Measurements from ENCODE around the gene LTBP2.

Gene LTBP2

DNA sequence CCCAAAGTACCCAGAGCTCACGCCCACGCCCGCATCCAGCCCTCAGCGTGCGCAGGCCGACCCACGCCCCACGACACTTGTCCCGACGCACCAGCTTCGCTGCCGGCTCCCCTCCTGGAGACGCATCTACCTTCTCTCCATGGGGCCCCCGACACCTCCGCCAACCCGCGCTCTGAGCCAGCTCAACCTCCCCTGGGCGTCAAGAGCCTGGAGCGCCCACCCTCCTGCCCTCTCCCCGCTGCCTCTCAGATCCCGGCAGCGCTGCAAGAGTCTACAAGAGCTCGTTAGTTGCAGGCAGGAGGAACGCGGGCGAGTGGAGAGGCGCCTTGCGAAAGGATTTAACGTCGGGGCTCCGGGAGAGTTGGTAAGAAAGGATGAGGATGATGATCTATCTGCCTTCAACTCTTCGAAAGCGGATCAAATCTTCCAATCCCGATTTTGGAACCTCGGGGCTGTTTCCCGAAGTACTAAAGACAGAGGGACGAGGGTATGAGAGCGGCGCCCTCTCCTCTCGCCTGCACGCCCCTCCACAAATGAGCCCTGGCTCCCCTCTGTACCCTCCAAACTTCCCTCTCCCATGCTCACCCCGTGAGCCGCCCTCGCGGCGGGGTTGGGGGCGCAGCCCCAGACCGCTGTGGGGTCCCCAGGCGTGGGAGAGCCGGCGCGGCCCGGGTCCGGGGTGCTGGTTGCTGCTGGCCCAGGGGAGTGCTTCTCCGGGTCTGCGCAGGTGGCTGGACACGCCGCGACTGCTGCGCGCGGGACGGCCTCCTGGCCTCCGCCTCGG lies 979 bp downstream of the LTBP2 start:
- no peak for DNase-seq

DNA sequence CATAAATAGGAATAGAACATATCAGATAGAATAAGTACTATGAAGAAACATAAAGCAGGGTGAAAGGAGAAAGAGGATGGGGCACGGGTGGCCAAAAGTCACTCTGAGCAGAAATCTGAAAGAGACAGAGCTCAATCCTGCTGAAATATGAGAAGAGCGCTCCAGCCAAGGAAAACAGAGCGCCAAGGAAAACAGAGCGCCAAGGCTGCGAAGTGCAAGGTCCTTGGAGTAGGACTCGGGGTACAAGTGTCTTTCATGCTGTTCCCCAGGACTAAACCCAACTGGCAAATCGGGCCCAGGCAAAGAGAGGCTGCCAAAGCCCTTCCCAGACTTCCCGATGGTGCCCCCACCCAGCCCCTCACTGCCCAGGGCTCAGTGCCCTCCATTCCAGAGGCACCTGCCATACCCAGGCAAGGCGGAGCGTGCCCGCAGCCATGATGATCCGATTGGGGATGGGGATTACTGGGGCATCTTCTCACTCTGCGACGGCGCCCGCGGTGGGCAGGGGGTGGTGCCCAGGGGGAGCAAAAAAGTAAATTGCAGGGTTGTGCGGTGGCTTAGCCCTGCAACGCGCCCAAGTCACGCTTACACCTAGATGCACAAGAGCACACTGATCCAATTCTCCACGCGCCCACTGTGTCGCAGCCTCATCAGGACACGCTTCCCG lies 1.7 kb downstream of the LTBP2 start:
- DNase-seq, result no peak

DNA sequence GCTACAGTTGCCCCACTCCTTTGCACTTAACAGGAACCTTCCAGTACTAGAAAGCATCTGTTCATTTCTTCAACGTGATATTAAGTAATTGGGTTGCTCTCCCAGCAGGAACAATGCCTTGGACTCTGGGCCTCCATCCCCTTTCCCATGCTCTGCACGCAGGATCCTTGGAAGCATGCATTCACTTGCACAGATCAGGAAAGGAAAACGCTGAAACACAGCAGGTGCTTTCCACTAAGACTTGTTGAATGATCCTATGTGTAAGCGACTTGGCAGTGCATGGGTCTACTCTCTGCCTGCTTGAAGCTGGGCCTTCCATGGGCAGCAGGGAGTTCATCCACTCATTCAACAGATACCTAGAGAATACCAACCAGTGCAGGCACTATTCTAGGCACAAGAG lies 2.3 kb downstream of the LTBP2 start:
- peak in 1 of 2 experiments; percentile 11 for DNase-seq

DNA sequence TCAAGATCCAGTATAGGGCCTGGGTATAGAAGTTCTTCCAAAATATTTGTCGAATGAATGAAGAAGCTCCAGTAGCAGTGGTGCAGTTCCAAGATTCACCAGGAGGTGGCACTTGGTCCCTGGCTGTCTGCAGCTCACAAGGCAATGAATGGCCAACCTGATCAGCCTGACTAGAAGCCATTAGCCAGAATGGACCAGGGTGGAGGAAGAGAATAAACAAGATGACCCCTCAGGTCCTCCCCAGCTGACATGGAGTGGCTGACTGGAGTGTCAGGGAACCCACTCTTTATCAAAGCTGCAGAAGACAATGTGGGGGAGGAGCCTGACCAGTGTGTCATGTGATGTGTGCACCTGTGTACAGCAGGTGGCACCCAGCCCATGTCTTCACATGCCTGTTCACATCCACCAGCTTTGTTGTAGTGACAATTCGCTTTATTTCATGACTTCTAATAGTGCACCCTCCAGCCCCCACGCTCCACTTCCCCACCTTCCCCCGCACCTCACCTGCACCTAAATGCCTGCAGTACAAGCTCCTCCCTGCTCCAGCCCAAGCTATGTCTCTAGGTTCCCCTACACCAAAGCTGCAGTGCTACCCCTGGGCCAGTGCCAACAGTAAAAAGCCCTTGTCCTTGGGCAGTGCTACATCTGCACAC lies 3.0 kb downstream of the LTBP2 start:
- peak; percentile 62 to 88 for DNase-seq

DNA sequence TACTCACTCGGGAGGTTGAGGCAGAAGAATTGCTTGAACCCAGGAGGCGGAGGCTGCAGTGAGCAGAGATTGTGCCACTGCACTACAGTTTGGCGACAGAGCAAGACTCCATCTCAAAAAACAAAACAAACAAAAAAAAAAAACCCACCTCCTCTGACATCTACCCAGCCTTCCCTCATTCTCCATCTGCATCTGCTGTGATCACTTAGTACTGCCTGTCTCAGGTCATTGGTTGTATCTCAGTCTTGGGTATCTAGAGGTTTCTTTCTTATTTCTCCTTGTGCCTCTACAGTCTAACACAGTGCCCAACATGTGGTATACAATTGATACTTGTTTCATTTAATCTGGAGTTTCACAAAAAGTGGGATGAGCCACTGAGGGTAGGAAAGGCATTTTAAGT lies 5.3 kb downstream of the LTBP2 start:
- DNase-seq, result no peak

DNA sequence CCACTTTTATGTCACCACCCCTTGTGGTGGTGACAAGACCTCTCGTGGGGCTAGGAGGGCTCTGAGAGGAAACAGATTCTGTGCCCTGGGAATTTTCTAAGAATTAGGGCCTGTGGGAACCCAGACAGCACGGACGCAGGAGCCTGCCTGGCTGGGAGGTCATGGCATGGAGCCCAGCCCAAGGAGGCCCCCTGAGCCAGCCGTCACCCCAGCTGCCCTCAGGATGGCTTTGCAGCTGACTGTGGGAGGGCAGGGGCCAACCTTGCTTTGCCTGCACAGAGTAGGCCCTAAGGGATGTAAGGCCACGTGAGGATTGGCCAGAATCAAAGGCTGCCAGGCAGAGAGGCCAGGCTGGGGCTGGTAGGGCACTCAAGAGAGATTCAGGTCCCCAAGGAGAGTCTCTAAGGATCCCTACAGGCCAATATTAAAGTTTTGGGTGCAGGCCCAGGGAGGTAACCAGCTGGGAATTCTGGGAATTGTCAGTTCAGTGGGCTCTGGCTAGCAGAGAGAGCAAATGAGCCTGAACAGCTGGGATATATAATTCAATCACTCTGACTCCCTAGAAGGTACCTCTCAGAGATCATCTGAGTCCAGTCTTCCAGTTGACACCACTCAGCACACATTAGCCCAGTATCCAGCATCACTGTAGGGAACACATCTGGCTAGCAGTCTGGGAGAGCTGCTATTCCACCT lies 6.4 kb downstream of the LTBP2 start:
- no peak for DNase-seq

DNA sequence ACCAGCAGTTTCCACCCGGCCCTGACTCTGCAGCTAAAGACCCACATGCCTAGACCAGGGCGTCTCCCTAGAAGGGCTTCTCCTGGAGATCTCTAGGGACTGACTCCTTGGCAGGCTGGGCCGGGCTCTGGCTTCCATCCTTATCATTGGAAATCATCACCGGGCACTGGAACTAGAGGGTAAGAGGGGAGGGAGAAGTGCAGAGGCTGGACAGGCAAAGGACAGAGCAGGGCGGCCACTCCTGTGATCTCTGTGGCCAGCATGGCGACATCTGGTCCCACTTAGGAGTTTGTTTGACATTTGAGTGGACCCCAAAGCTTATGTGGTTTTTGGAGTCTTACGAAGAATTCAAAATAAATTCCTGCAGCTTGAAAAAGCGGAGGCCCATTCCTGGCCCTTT lies 7.1 kb downstream of the LTBP2 start:
- DNase-seq, result no peak

DNA sequence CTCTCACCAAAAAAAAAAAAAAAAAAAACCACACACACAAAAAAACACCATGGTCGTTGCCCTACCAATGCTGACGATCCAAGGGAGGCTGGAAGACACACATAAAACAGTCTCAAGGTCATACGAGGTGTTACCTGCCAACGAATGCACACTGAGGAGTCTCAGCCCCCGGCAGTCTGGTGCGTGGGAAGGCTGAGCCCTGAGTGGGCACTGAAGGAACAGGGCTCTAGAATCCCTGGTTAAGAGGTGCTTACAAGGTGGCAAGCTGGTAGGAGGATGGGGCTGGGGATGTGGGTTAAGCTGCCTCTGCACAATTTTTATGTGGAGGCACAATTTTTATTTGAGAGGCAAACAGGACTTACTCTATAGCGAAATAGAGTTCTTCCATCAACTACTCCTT lies 7.9 kb downstream of the LTBP2 start:
- no peak for DNase-seq

DNA sequence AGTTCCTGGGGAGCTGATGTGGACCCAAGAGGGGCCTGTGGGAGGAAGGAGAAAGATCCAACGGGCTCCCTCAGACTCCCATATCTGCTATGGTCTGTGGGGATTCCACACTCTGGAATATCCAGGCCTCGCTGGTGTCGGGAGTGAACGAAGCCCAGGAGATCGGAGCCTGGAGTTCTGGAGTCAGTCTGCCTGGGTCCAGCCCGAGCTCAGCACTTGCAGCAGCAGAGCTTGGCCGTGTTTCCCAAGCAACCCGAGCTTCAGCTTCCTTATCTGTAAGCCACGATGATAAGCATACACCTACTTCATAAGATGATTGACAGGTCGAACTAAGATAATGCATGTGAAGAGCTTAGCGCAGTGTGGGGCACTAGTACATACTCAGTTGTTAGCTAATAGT lies 10.1 kb downstream of the LTBP2 start:
- no peak for DNase-seq

DNA sequence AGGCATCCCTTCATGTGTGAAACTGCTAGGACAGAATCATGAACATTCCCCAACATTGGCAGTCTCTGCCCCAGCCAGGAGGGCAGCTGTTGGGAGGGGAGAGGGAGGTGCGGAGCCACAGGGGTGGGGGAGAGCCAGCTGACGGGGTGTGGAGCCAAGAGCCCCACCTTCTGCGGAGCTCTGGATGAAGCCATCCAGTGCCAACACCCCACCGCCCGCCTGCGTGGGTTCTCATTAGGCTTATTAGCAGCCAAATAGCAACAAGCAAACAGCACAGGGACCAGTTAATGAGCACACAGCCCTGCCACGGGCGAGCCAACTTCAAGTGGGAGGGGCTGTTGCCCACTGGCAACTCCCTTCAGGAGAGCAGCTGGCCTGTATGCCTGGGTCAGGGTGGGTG lies 12.1 kb downstream of the LTBP2 start:
- DNase-seq, result no peak

DNA sequence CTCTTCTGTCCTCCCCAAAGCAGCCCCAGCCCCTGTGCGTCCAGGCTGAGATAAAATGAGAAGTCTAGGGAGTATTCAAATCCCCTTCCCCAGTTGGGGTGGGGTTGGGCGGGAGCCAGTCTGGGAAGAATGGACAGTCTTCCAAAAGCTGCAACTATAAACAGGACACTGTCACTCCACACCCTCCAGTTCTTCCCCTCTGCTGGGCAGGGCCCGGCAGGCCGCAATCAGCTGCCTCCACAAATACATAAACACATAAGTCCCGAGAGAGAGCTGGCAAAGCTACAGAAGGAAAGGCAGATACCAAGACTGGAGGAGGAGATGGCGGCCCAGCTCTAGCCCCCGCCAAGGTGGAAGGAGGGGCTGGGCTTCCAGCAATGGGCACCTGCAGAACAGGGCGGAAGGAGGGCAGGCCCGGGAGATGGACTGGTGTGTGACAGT lies 12.7 kb downstream of the LTBP2 start:
- DNase-seq, result no peak

DNA sequence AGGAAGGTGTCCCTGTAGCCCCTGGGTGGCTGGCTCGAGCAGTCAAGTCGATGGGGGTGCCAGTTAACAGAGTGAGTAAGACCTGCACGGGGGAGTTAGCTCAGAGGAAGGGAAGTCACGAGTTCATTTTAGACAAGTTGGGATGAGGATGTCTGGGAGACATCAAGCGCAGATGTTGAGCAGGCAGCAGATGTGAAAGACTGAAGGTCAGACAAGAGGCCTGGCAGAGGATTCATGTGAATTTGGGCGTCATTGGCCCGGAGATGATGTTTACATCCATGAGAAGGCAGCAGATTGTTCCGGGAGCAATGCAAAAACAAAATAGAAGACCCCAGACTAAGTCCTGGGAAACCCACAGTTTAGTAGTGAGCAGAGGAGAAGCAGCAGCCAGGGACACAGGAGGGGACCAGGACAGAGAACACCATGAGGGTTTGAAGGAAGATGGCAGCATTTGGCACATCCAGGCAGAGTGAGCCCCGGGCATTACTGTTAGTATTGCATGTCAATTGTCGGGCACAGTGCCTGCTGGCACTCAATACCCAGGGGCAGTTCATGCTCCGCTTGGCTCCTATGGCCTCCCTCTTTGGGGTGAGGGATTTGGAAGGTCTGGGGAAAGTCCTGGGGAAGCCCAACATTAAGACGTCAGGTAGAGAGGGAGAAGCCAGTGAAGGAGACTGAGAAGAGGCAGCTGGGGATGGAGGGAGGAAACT lies 15.1 kb downstream of the LTBP2 start:
- no peak for DNase-seq

DNA sequence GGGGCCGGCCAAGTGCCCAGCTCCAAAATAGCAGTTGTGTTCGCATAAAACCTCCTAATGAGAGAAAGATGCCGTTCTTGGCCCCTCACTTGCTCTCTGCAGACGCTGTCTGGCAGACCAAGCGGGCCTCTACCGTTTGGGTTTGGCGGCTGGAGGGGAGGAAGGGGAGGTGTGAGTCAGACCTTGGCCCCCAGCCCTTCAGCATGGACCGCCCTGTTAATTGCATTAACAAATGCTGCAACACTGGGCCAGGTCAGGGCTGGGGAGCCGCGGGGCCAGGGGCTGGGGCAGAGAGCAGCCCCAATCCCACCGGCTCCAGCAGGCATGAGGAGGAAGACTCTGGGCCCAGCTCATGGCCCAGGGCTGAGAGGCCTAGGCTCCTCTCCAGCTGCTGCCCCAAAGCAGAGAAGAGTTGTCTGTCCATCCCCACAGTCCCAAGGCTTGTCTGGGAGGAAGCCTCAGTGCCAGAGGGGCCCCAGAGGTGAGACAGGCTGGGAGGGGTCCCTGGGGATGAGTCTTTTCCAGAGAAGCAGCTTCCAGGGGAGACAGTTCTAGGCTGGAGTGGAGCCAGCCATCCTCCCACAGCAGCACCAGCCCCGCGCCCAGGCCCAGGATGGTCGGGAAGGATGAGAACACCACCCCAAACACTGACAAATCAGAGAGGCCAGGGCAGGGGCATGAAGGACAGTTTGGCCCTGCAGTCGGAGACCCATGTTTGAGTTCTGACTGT lies 16.9 kb downstream of the LTBP2 start:
- no peak for DNase-seq

DNA sequence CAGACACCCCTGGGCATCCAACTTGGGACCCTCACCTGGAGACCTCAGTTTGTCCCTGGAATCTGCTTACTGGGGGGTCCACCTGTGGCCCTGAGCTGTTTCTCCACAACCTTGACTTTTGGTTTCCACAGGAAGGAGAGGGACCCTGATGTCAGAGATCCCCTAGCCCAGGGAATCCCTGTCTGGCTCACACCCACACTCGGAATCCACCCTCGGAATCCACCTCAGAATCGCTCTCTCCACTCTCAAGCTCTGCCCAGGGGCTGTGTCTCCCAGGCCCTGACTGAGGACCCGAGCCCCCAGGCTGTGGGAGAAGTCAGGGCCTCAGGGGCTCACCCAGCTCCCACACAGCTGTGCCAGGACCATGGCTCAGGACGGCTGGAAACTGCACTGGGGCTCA lies 17.4 kb downstream of the LTBP2 start:
- no peak for DNase-seq

DNA sequence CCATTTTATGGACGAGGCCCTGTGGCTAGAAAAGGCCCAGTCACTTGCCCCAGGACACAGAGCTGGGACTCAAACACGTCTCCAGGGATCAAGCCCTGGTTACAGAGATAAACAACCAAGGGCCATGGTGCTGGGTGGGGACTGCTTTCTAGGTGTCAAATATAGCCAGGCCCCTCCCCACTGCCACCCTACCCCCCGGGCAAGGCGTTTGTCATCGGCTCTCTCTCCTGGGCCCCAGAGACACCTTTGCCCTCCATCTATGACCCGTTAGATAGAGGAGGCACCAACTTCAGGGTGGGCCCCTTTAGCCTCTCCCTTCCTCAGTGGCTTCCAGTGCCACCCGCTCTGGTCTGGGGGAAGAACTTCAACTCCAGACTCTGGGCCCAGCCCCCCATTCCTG lies 18.0 kb downstream of the LTBP2 start:
- no peak for DNase-seq

DNA sequence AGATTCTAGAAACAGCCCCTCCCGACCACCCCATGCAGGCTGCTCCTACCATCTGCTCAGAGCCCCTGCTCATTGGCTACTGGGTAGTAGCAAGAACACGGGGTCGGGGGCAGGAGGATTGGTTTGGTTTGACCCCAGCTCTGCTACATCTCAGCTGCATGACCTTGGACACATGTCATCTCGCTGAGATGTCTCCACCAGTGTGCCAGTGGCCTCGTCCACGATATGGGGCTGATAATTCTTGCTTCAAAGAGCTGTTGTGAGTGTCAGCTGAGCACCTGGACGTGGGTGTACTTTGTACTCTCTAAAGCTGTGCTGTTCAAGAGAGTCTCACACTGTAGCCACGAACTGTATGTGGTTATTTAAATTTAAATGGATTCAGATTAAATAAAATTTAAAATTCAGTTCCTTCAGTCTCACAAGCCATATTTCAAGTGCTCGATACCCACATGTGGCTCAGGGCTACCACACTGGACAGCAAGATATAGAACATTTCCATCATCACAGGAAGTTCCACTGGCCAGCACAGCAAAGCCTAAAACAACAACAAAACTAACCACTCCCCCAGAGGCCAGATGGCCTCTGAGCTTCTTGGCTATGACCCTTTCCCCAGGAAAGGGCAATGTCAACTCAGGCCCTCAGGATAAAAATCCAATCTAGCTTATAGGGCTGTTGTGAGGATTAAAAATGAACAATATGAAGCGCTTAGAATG lies 18.6 kb downstream of the LTBP2 start:
- DNase-seq, result peak in 1 of 2 experiments; percentile 9

DNA sequence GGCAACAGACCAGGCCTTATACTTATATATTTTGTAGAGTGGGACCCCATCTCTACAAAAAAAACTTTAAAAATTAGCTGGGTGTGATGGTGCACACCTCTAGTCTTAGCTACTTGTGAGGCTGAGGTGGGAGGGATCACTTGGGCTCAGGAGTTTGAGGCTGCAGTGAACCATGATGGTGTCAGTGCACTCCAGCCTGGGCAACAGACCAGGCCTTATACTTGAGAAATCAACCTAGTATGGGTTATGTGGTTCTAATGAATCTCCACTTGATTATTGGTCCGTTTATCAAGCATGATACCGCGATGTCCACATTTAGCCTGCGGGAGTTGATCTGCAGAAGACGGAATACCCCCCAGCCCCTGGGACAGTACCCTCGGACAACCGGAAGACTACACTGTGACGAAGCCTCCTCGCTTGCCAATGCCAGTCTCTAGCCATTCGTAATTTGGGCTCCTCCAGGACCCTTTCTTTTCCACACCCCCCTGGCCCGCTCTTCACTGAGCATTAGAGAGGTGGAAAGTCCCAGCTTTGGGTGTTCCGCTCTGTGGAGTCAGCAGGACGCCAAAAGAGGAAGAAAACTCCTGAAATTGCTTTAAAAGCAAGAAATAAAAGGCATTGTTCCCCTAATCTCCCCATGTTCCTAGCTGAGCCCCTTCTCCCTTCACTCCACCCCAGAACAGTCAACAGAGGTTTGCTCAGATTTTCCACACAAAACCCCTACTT lies 19.4 kb downstream of the LTBP2 start:
- DNase-seq, result no peak

DNA sequence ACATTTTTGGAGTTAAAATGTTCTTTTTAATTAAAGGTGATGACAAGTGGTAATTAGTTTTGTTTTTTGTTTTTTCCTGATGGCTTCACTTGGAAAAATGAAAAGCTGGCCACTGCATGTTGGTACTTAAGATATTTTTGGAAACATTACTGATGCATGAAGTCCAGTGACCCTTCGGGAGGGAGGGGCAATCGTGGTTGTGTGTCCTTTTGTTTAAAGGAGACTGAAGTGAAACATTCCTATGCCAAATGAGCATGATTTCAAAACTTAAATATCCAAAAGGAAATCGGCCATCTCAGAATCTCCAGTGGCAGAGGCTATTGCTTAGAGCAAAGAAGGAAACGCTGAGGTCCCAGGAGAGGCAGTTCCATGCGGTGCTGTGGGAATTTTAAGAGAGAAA lies 20.1 kb downstream of the LTBP2 start:
- DNase-seq, result no peak

DNA sequence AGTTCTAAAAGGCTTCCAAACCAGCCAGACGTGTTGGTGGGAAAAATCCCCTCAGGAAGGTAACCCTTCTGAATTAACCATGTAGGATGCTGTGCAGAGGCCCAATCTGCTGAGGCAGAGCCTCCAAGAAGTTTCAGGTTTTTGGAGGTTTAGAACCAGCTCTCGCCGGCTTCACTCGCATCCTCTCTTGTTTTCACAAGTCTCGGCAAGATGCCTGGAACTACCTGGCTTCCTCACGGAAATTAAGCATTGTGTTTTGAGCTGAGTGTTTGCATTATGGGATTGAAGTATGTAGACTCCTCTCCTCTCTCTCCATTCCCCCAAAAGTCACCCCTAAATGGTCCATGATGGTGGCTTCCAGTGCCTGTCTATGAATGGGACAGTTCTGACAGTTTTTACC lies 20.6 kb downstream of the LTBP2 start:
- no peak for DNase-seq

DNA sequence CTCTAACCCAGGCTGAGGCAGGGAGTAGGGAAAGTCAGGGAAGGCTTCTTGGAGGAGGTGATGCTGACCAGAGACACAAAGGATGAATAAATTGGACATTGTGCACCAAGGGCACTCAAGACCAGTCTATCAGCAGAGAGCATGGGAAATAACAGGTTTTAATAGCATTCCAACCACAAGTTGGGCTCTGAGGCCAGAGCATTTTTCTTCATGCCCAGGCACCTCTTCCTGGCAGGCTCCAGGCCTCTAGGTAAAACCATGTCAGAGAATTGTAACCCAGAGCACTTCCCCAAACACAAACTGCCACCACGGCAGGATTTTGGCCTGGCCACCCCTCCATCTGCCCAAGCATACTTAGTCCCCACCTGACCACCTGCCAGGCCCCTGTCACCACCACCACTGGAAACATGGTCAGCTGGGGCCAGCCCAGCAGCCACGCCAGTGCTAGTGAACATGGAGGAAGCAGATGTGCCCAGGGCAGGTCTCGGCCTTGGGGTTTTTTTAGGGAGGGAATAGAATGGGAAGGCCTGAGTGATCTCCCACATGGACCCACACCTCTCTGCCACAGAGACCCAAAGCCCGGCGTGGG lies 22.7 kb downstream of the LTBP2 start:
- no peak for DNase-seq

DNA sequence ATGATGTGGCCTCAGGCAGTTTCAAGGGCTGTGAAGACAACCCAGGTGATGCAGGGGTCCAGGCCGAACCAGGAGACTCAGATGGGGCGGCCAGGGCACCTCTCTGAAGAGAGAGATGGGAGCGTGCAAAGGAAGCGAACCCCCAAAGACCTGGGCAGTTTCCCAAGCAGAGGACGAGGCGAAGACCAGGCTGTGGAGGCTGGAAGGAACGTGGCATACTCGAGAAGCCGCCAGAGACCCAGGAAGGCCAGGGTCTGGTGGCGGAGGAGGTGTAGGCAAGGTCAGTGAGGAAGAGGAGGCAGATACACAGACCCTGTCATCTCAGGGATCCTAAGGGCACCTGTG lies 24.7 kb downstream of the LTBP2 start:
- no peak for DNase-seq
